OCI-LY7 (cell line): ENCODE data around the gene DISP1. TPM values are rescaled to one million over a fixed set of nuclear protein-coding genes. Genes with fewer than 3 reads are reported as not detected.

Experiments used
- BruUV-seq: library from RNA; stranded (reverse); fragments of 400-500 nt; replicated peaks from 2 replicates; lab custom pipeline; 2021; lab: Mats Ljungman, UMichigan
- CTCF ChIA-PET: fragments of 300-600 bp; sonication (Branson Sonifier 250); formaldehyde crosslinking; loops from one replicate; lab custom pipeline; 2022; ENCODE audit warnings: antibody characterized with exemption; ENCODE audit not compliant: unreplicated experiment; lab: Charles Lee
- POLR2A ChIA-PET: fragments of 300-600 bp; sonication (Branson Sonifier 250); formaldehyde crosslinking; loops from one replicate; lab custom pipeline; 2022; ENCODE audit warnings: antibody characterized with exemption; lab: Charles Lee
- DNase-seq: peaks from one replicate; pipeline ENCODE4 v3.0.0-alpha.2; 2015; ENCODE audit warnings: low spot score
- H2AFZ ChIP-seq: fragments of 200-600 bp; sonication (generic), shearing (Covaris generic); 2 replicates; pipeline ENCODE4 v1.6.1; 2014; ENCODE audit warnings: mild to moderate bottlenecking, antibody characterized with exemption, low read length, moderate library complexity
- H3K27ac ChIP-seq: fragments of 200-600 bp; sonication (generic); 2 replicates; pipeline ENCODE4 v1.5.1; 2014; ENCODE audit warnings: mixed run types, low read depth, mild to moderate bottlenecking, moderate library complexity, low read length, inconsistent platforms; ENCODE audit not compliant: poor library complexity, severe bottlenecking
- H3K36me3 ChIP-seq: fragments of 200-600 bp; sonication (generic); 2 replicates; pipeline ENCODE4 v1.6.1; 2014; ENCODE audit warnings: mild to moderate bottlenecking, antibody characterized with exemption, low read length, moderate library complexity, mixed read lengths; ENCODE audit not compliant: insufficient read depth
- H3K4me1 ChIP-seq: fragments of 200-600 bp; sonication (generic); 2 replicates; pipeline ENCODE4 v1.5.1; 2014; ENCODE audit warnings: mild to moderate bottlenecking, low read length; ENCODE audit not compliant: insufficient read depth, poor library complexity, severe bottlenecking
- H3K4me2 ChIP-seq: fragments of 200-600 bp; sonication (generic); 2 replicates; pipeline ENCODE4 v1.6.1; 2014; ENCODE audit warnings: mild to moderate bottlenecking, low read length
- H3K4me3 ChIP-seq: fragments of 200-600 bp; sonication (generic); 2 replicates; pipeline ENCODE4 v1.5.1; 2014; ENCODE audit warnings: mild to moderate bottlenecking, low read depth, low read length; ENCODE audit not compliant: poor library complexity, severe bottlenecking
- H3K79me2 ChIP-seq: fragments of 200-600 bp; sonication (generic); 2 replicates; pipeline ENCODE4 v1.6.1; 2016; ENCODE audit warnings: low read depth, mild to moderate bottlenecking, low read length, moderate library complexity, mixed read lengths; ENCODE audit not compliant: insufficient read depth
- H3K9me2 ChIP-seq: fragments of 200-600 bp; sonication (generic); 2 replicates; pipeline ENCODE4 v1.6.1; 2016; ENCODE audit warnings: mild to moderate bottlenecking, low read length, mixed read lengths; ENCODE audit not compliant: insufficient read depth
- H3K9me3 ChIP-seq: fragments of 200-600 bp; sonication (generic); 2 replicates; pipeline ENCODE4 v1.6.1; 2014; ENCODE audit warnings: mild to moderate bottlenecking, mixed run types, low read length, mixed read lengths
- H4K20me1 ChIP-seq: fragments of 200-600 bp; sonication (generic); 2 replicates; pipeline ENCODE4 v1.6.1; 2014; ENCODE audit warnings: mild to moderate bottlenecking, antibody characterized with exemption, low read length, moderate library complexity, mixed read lengths; ENCODE audit not compliant: insufficient read depth
- EZH2phosphoT487 ChIP-seq: fragments of 200-600 bp; sonication (generic); IDR thresholded peaks from 2 replicates; pipeline ENCODE4 v1.6.1; 2018; ENCODE audit warnings: low read depth, borderline replicate concordance, mild to moderate bottlenecking, mixed run types, antibody characterized with exemption, low read length, moderate library complexity, mixed read lengths
- intact Hi-C: fragments of 100-400 bp; cut with micrococcal nuclease; formaldehyde crosslinking; loops from one replicate; pipeline ENCODE4 v1.10.0; 2022; ENCODE audit not compliant: unreplicated experiment
- total RNA-seq, 2 experiments: library from RNA; depleted of rRNA in 1 of 2; stranded (reverse); fragments of >200 nt in 1 of 2; shearing (Covaris generic) in 1 of 2; gene quantifications; 2 replicates each; pipeline ENCODE4 v1.2.3, GENCODE V29; 2014 to 2022
- TF ChIP-seq, protein P1 (sequence below): fragments of 200-600 bp; sonication (generic); conservative IDR thresholded peaks from 2 replicates; pipeline ENCODE4 v1.5.1; 2014; ENCODE audit warnings: mild to moderate bottlenecking, antibody characterized with exemption, low read length, moderate library complexity, mixed read lengths

Gene DISP1
- total RNA-seq, 2 experiments from 2014 or later, result 0.48 to 1.1 TPM

DNA sequence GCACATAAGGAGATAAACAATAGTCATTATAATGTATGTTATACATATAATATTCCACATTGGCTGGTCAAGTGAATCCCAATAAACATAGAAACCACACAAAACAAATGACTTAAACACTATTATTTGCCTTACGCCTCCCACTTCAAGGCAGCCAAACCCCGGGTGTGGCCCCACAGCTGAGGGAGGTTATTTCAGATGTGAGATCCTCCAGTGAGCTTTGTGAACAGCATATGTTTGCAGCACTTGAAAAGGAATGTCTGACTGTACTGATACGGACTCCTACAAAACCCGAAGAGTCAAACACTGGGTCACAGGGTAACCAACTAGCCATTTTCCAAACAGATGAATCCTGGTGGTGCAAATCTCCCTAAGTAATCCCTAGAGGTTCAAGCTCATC is 27.1 kb upstream of the DISP1 start:
- Histone ChIP-seq H3K4me2 (no peak overlapping the region), H3K36me3 (no peaks in the 10 kb centered on the region), H3K9me2 (no peaks in the 10 kb centered on the region), H2AFZ (no peak overlapping the region), H3K4me1 (no peaks in the 10 kb centered on the region), H3K4me3 (no peak overlapping the region), H3K9me3 (no peaks in the 10 kb centered on the region), H3K27ac (no peak overlapping the region), H4K20me1 (no peaks in the 10 kb centered on the region), H3K79me2 (no peaks in the 10 kb centered on the region)
- no peak for DNase-seq
- intact Hi-C loops, result no loop called here
- CTCF ChIA-PET, result no interaction called here
- POLR2A ChIA-PET, result no interaction called here
- TF ChIP-seq, protein P1, sequence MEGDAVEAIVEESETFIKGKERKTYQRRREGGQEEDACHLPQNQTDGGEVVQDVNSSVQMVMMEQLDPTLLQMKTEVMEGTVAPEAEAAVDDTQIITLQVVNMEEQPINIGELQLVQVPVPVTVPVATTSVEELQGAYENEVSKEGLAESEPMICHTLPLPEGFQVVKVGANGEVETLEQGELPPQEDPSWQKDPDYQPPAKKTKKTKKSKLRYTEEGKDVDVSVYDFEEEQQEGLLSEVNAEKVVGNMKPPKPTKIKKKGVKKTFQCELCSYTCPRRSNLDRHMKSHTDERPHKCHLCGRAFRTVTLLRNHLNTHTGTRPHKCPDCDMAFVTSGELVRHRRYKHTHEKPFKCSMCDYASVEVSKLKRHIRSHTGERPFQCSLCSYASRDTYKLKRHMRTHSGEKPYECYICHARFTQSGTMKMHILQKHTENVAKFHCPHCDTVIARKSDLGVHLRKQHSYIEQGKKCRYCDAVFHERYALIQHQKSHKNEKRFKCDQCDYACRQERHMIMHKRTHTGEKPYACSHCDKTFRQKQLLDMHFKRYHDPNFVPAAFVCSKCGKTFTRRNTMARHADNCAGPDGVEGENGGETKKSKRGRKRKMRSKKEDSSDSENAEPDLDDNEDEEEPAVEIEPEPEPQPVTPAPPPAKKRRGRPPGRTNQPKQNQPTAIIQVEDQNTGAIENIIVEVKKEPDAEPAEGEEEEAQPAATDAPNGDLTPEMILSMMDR, result no peak
- TF ChIP-seq EZH2phosphoT487, result no peak
- no TSS peak for BruUV-seq

DNA sequence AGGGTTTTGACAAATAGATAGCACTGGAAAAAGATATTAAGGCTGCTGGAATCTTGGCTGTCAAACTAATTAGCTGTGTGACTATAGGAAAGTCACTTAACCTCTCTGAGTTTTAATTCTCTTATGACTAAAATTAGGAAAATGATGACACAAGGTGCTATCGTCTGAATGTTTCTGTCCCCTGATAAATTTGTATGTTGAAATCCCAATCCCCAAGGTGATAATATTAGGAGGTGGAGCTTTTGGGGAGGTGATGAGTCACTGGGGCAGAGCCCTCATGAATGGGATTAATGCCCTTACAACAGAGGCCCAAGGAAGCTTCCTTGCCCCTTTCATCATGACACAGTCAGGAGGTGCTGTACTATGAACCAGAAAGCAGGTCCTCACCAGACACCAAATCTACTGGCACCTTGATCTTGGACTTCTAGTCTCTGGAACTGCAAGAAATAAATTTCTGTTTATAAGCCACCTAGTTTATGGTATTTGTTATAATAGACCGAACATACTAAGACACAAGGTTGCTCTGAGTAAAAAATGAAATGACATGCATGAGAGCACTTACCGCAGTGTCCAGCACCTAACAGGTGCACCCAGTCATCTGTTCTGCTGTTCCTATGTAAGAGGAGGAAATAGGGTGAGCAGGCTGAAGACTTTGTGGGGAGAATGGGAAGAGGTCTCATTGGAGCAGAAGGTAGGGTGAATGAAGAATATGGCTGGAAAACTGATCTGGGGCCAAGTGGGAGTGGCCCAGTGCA is 26.3 kb upstream of the DISP1 start:
- intact Hi-C loops, result no loop called here
- ChIA-PET POLR2A (no interaction called here), CTCF (no interaction called here)
- H3K9me3 ChIP-seq, result no peaks in the 10 kb centered on the region
- DNase-seq, result no peak
- H3K27ac ChIP-seq, result no peak overlapping the region
- H3K36me3 ChIP-seq, result no peaks in the 10 kb centered on the region
- no peaks in the 10 kb centered on the region for H3K79me2 ChIP-seq
- no peaks in the 10 kb centered on the region for H4K20me1 ChIP-seq
- no peaks in the 10 kb centered on the region for H3K4me1 ChIP-seq
- H3K4me2 ChIP-seq, result no peak overlapping the region
- no peaks in the 10 kb centered on the region for H3K9me2 ChIP-seq
- BruUV-seq, result no TSS peak
- H2AFZ ChIP-seq, result no peak overlapping the region
- TF ChIP-seq, protein P1, result no peak
- TF ChIP-seq EZH2phosphoT487, result no peak
- no peak overlapping the region for H3K4me3 ChIP-seq

DNA sequence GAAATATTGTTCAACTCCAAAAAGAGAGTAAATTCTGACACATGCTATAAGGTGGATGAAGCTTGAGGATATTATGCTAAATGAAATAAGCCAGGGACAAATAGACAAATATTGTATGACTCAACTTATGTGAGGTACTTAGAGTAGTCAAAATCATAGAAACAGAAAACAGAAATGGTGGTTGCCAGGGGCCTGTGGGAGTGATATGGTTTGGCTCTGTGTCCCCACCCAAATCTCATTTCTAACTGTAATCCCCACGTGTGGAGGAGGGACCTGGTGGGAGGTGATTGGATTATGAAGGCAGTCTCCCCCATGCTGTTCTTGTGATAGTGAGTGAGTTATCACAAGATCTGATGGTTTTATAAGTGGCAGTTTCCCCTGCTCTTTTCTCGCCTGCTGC is 24.7 kb upstream of the DISP1 start:
- TF ChIP-seq EZH2phosphoT487, result no peak
- TF ChIP-seq, protein P1, result no peak
- H3K4me2 ChIP-seq, result no peak overlapping the region
- H3K9me2 ChIP-seq, result no peaks in the 10 kb centered on the region
- BruUV-seq, result no TSS peak
- no peak overlapping the region for H3K27ac ChIP-seq
- H3K9me3 ChIP-seq, result no peaks in the 10 kb centered on the region
- no peaks in the 10 kb centered on the region for H4K20me1 ChIP-seq
- H3K79me2 ChIP-seq, result no peaks in the 10 kb centered on the region
- H3K4me1 ChIP-seq, result no peaks in the 10 kb centered on the region
- no peak overlapping the region for H2AFZ ChIP-seq
- intact Hi-C loops, result loop anchor here (10.0 kb wide), 1 partner anchor 335 kb away; no protein-coding TSS in a partner anchor
- no peak overlapping the region for H3K4me3 ChIP-seq
- ChIA-PET POLR2A (no interaction called here), CTCF (no interaction called here)
- DNase-seq, result no peak
- no peaks in the 10 kb centered on the region for H3K36me3 ChIP-seq
